HG03175 (cell line): Measurements from ENCODE around the gene CASP9.

ENCODE experiments used
- ATAC-seq: cut with Tn5 transposase; IDR thresholded peaks from one replicate; pipeline ENCODE4 v1.9.1; 2021; ENCODE audit warnings: mild to moderate bottlenecking, moderate library complexity; ENCODE audit not compliant: unreplicated experiment

The CASP9 gene

GRCh38 chr1:15451014-15451722 lies 72.8 kb downstream of the CASP9 start:
- no peak for ATAC-seq

- ATAC-seq: no peak
These were observed 74.4 kb downstream of the CASP9 start for GRCh38 chr1:15449567-15449966.

GRCh38 chr1:15448877-15449462 lies 75.0 kb downstream of the CASP9 start:
- ATAC-seq: no peak

- ATAC-seq: no peak
These were observed 77.8 kb downstream of the CASP9 start for GRCh38 chr1:15446212-15446611.

GRCh38 chr1:15445390-15446122 lies 78.5 kb downstream of the CASP9 start:
- ATAC-seq: no peak

GRCh38 chr1:15444468-15445389 lies 79.3 kb downstream of the CASP9 start:
- no peak for ATAC-seq

- ATAC-seq: no peak
These were observed 80.7 kb downstream of the CASP9 start for GRCh38 chr1:15443281-15443680.

- ATAC-seq: no peak
These were observed 81.3 kb downstream of the CASP9 start for GRCh38 chr1:15442759-15443158.

GRCh38 chr1:15442119-15442518 lies 81.9 kb downstream of the CASP9 start:
- ATAC-seq: no peak
